ENCODE results near the gene HSD17B4.

- no peak for TF ChIP-seq CTCF (conservative IDR thresholded peaks at IDR 0.05 in 1 of 2, IDR thresholded peaks at IDR 0.05 in 1 of 2; ENCODE audit: low read depth in 1 of 2, low read length in 2 of 2)
- no peak for TF ChIP-seq EZH2 (IDR thresholded peaks at IDR 0.05; ENCODE audit: low read length, missing control alignments)
These were observed 85.4 kb downstream of the HSD17B4 start for GRCh38 chr5:119537704-119538103.

Measured in fibroblast of lung (primary cell).